Activated CD4-positive, alpha-beta T cell treated with anti-CD3 and anti-CD28 coated beads, Interleukin-2, amount 50 U/mL, for 16 hours (primary cell): ENCODE measurements around the gene CLUH.

Experiments
- DNase-seq: peaks from one replicate; pipeline ENCODE4 v3.0.0-alpha.2; 2020

The CLUH gene

GRCh38 chr17:2716649-2717048 lies 5.1 kb upstream of the CLUH start:
- no peak for DNase-seq

- DNase-seq, result no peak
Observed at GRCh38 chr17:2713881-2714280, 2.3 kb upstream of the CLUH start.

GRCh38 chr17:2712300-2713043 lies 908 bp upstream of the CLUH start:
- no peak for DNase-seq

GRCh38 chr17:2710803-2711607 lies 559 bp downstream of the CLUH start:
- no peak for DNase-seq

- no peak for DNase-seq
Observed at GRCh38 chr17:2710071-2710802, 1.3 kb downstream of the CLUH start.

- DNase-seq, result no peak
Observed at GRCh38 chr17:2709183-2709661, 2.3 kb downstream of the CLUH start.

- DNase-seq, result no peak
Observed at GRCh38 chr17:2708585-2709182, 2.9 kb downstream of the CLUH start.

- no peak for DNase-seq
Observed at GRCh38 chr17:2707721-2708584, 3.6 kb downstream of the CLUH start.

- no peak for DNase-seq
Observed at GRCh38 chr17:2706911-2707510, 4.6 kb downstream of the CLUH start.

- DNase-seq, result no peak
Observed at GRCh38 chr17:2705888-2706795, 5.4 kb downstream of the CLUH start.

- DNase-seq, result no peak
Observed at GRCh38 chr17:2705263-2705662, 6.3 kb downstream of the CLUH start.

- no peak for DNase-seq
Observed at GRCh38 chr17:2704890-2705248, 6.7 kb downstream of the CLUH start.

- no peak for DNase-seq
Observed at GRCh38 chr17:2704031-2704889, 7.3 kb downstream of the CLUH start.

- no peak for DNase-seq
Observed at GRCh38 chr17:2703606-2704005, 8.0 kb downstream of the CLUH start.

- no peak for DNase-seq
Observed at GRCh38 chr17:2703181-2703580, 8.4 kb downstream of the CLUH start.

- DNase-seq, result no peak
Observed at GRCh38 chr17:2701996-2702741, 9.4 kb downstream of the CLUH start.

GRCh38 chr17:2701161-2701995 lies 10.2 kb downstream of the CLUH start:
- DNase-seq, result no peak
